Activated T-helper 2 cell treated with anti-CD3 and anti-CD28 coated beads, Interferon-gamma antibody, Interleukin-2, Interleukin-4, amounts not matched to agents 10 μg/mL and 5 μg/mL and 100 μg/mL, durations not matched to agents 14 hours and 24 hours and 36 hours (primary cell): ENCODE data around the gene ABL2. TPM values are rescaled to one million over a fixed set of nuclear protein-coding genes. Genes with fewer than 3 reads are reported as not detected.

Experiments used
- DNase-seq: peaks from one replicate; pipeline ENCODE4 v3.0.0; 2021; ENCODE audit warnings: low spot score
- H3K27ac Mint-ChIP-seq: one replicate; pipeline ENCODE4 v1.8.0; 2021; ENCODE audit warnings: mixed read lengths
- H3K27me3 Mint-ChIP-seq: one replicate; pipeline ENCODE4 v1.8.0; 2021; ENCODE audit warnings: low read depth, mixed read lengths
- H3K36me3 Mint-ChIP-seq: one replicate; pipeline ENCODE4 v1.8.0; 2021; ENCODE audit warnings: low read depth, mixed read lengths
- H3K4me1 Mint-ChIP-seq: one replicate; pipeline ENCODE4 v1.8.0; 2021; ENCODE audit warnings: low read depth, mixed read lengths
- H3K4me3 Mint-ChIP-seq: one replicate; pipeline ENCODE4 v1.8.0; 2021; ENCODE audit warnings: low read depth, mild to moderate bottlenecking, moderate library complexity, mixed read lengths
- H3K9me3 Mint-ChIP-seq: one replicate; pipeline ENCODE4 v1.8.0; 2021; ENCODE audit warnings: mixed read lengths
- intact Hi-C: fragments of 100-400 bp; cut with micrococcal nuclease; formaldehyde crosslinking; loops from one replicate; pipeline ENCODE4 v1.15.1; 2023
- total RNA-seq: library from RNA; stranded (reverse); gene quantifications from 2 replicates; pipeline ENCODE4 v1.2.3, GENCODE V29; 2022

ABL2 gene
- total RNA-seq, 1 donor from 2014 or later = 7.7 TPM

GRCh38 chr1:179058487-179059483 is 170.7 kb downstream of the ABL2 start:
- H3K9me3 Mint-ChIP-seq = no peaks in the 10 kb centered on the region
- no peaks in the 10 kb centered on the region for H3K27me3 Mint-ChIP-seq
- peaks cover 42% of the 10 kb centered on the region for H3K36me3 Mint-ChIP-seq
- H3K27ac Mint-ChIP-seq = no peak overlapping the region
- intact Hi-C loops = no loop called here
- no peak overlapping the region for H3K4me3 Mint-ChIP-seq
- DNase-seq = no peak
- H3K4me1 Mint-ChIP-seq = no peaks in the 10 kb centered on the region

- no peak for DNase-seq
- Mint-ChIP-seq H3K4me1 (no peaks in the 10 kb centered on the region), H3K27me3 (no peaks in the 10 kb centered on the region), H3K9me3 (no peaks in the 10 kb centered on the region), H3K4me3 (no peak overlapping the region), H3K27ac (no peak overlapping the region), H3K36me3 (peaks cover 36% of the 10 kb centered on the region)
- intact Hi-C loops = no loop called here
Measured at GRCh38 chr1:179055937-179056336, 173.5 kb downstream of the ABL2 start.

GRCh38 chr1:179053486-179053885 is 176.0 kb downstream of the ABL2 start:
- H3K27me3 Mint-ChIP-seq = no peaks in the 10 kb centered on the region

GRCh38 chr1:179052776-179053175 is 176.7 kb downstream of the ABL2 start:
- no peak overlapping the region for H3K4me3 Mint-ChIP-seq
- no peak overlapping the region for H3K27ac Mint-ChIP-seq
- no peaks in the 10 kb centered on the region for H3K27me3 Mint-ChIP-seq
- H3K36me3 Mint-ChIP-seq = peaks cover 27% of the 10 kb centered on the region
- intact Hi-C loops = no loop called here
- DNase-seq = no peak
- peaks cover 2% of the 10 kb centered on the region for H3K4me1 Mint-ChIP-seq
- H3K9me3 Mint-ChIP-seq = no peaks in the 10 kb centered on the region

More at GRCh38 chr1:179053486-179053885, 176.0 kb downstream of the ABL2 start:
- intact Hi-C loops = no loop called here
- H3K9me3 Mint-ChIP-seq = no peaks in the 10 kb centered on the region
- H3K4me3 Mint-ChIP-seq = no peak overlapping the region
- H3K36me3 Mint-ChIP-seq = peaks cover 31% of the 10 kb centered on the region
- H3K27ac Mint-ChIP-seq = no peak overlapping the region
- no peaks in the 10 kb centered on the region for H3K4me1 Mint-ChIP-seq
- no peak for DNase-seq

Other genes starting within 250 kb of the ABL2 start
- 38.1 and 39.7 TPM in 2 replicates for gene FAM20B, start 203.8 kb downstream of the ABL2 start, total RNA-seq
- gene TOR3A, start 147.6 kb downstream of the ABL2 start, total RNA-seq = 34.1 and 35.3 TPM in 2 replicates
- 39.2 and 40.3 TPM in 2 replicates for gene SOAT1, start 64.1 kb upstream of the ABL2 start, total RNA-seq
- 0.62 TPM in 1 of 2 replicates, not detected in the other for gene AXDND1, start 136.3 kb upstream of the ABL2 start, total RNA-seq